A549 (cell line): ENCODE data around the gene TPP2.

ENCODE experiments used
- BHLHE40 ChIP-seq: IDR thresholded peaks from 2 replicates; pipeline ENCODE4 v1.6.1; 2012; ENCODE audit warnings: low read depth, low read length, inconsistent platforms
- CTCF ChIP-seq: fragments of >200 bp; sonication (Bioruptor Twin); formaldehyde crosslinking; IDR thresholded peaks from 3 replicates; pipeline ENCODE4 v1.5.1; 2016
- EP300 ChIP-seq, 2 experiments: fragments of >200 bp; sonication (Bioruptor Twin); formaldehyde crosslinking; IDR thresholded peaks; 2 replicates in 1 of 2; 3 replicates in 1 of 2; pipeline ENCODE4 v1.6.1; 2016 to 2017
- HMGXB4 ChIP-seq: fragments of 250-450 bp; sonication (Bioruptor Pico); IDR thresholded peaks from 2 replicates; pipeline ENCODE4 v1.5.0; 2021; ENCODE audit warnings: mild to moderate bottlenecking, moderate library complexity, borderline replicate concordance
- JUN ChIP-seq, 2 experiments: fragments of >200 bp; sonication (Bioruptor Twin); formaldehyde crosslinking; IDR thresholded peaks; 2 replicates in 1 of 2; 3 replicates in 1 of 2; pipeline ENCODE4 v1.6.1; 2016 to 2017
- KDM5A ChIP-seq: fragments of 200-600 bp; sonication (generic); IDR thresholded peaks from 2 replicates; pipeline ENCODE4 v1.6.1; 2016; ENCODE audit warnings: antibody characterized with exemption, mild to moderate bottlenecking
- MAZ ChIP-seq: fragments of 150-350 bp; IDR thresholded peaks from 2 replicates; pipeline ENCODE4 v1.6.1; 2014; ENCODE audit warnings: antibody characterized with exemption, low read depth, low read length, borderline replicate concordance
- MYC ChIP-seq: IDR thresholded peaks from 2 replicates; pipeline ENCODE4 v1.6.1; 2012; ENCODE audit warnings: mild to moderate bottlenecking, inconsistent platforms, low read length, improper control_type of control experiment, borderline replicate concordance
- RAD21 ChIP-seq, 2 experiments: fragments of >200 bp in 1 of 2; sonication (Bioruptor Twin) in 1 of 2; formaldehyde crosslinking in 1 of 2; IDR thresholded peaks in 1 of 2; conservative IDR thresholded peaks in 1 of 2; 2 replicates in 1 of 2; 3 replicates in 1 of 2; pipeline ENCODE4 v1.6.1; 2012 to 2018; ENCODE audit warnings: inconsistent platforms in 1 of 2
- RFX5 ChIP-seq: fragments of 450-650 bp; IDR thresholded peaks from 2 replicates; pipeline ENCODE4 v1.7.1; 2014; ENCODE audit warnings: antibody characterized with exemption, mild to moderate bottlenecking, moderate library complexity
- SMC3 ChIP-seq: fragments of >200 bp; sonication (Bioruptor Twin); formaldehyde crosslinking; IDR thresholded peaks from 3 replicates; pipeline ENCODE4 v1.6.1; 2018; ENCODE audit warnings: inconsistent platforms
- TF ChIP-seq, protein P1 (sequence below): fragments of 200-600 bp; sonication (generic); IDR thresholded peaks from 2 replicates; pipeline ENCODE4 v1.6.1; 2016; ENCODE audit warnings: antibody characterized with exemption, mild to moderate bottlenecking, moderate library complexity

DNA sequence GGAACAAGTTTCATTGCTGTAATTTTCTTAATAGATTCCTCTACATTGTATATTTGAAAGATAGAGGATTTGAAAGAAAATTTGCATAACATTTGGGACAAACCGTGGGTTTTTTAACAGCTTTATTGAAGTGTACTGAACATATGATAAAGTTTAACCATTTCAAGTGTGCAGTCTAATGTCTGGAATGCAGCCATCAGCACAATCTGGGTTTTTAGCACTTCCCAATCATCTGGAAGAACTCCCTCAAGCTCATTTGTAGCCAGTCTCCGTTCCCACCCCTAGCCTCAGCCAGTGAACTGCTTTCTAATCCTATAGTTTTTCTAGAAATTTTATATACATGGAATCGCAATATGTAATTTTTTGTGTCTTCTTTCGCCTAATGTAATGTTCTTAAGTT, 85.4 kb downstream of the TPP2 start:
- no peak for TF ChIP-seq RAD21 (conservative IDR thresholded peaks at IDR 0.05 in 1 of 2, IDR thresholded peaks at IDR 0.05 in 1 of 2)
- TF ChIP-seq CTCF, result no peak
- TF ChIP-seq MAZ, result no peak
- no peak for TF ChIP-seq RFX5
- TF ChIP-seq BHLHE40, result no peak
- no peak for TF ChIP-seq MYC
- TF ChIP-seq, protein P1, sequence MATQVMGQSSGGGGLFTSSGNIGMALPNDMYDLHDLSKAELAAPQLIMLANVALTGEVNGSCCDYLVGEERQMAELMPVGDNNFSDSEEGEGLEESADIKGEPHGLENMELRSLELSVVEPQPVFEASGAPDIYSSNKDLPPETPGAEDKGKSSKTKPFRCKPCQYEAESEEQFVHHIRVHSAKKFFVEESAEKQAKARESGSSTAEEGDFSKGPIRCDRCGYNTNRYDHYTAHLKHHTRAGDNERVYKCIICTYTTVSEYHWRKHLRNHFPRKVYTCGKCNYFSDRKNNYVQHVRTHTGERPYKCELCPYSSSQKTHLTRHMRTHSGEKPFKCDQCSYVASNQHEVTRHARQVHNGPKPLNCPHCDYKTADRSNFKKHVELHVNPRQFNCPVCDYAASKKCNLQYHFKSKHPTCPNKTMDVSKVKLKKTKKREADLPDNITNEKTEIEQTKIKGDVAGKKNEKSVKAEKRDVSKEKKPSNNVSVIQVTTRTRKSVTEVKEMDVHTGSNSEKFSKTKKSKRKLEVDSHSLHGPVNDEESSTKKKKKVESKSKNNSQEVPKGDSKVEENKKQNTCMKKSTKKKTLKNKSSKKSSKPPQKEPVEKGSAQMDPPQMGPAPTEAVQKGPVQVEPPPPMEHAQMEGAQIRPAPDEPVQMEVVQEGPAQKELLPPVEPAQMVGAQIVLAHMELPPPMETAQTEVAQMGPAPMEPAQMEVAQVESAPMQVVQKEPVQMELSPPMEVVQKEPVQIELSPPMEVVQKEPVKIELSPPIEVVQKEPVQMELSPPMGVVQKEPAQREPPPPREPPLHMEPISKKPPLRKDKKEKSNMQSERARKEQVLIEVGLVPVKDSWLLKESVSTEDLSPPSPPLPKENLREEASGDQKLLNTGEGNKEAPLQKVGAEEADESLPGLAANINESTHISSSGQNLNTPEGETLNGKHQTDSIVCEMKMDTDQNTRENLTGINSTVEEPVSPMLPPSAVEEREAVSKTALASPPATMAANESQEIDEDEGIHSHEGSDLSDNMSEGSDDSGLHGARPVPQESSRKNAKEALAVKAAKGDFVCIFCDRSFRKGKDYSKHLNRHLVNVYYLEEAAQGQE, result no peak
- TF ChIP-seq KDM5A, result no peak
- TF ChIP-seq JUN (IDR thresholded peaks at IDR 0.05), result no peak
- no peak for TF ChIP-seq SMC3
- no peak for TF ChIP-seq HMGXB4 (CRISPR knock-in tag)
- TF ChIP-seq EP300 (IDR thresholded peaks at IDR 0.05), result no peak
